HG02798 (cell line): Measurements from ENCODE around the gene GABBR2.

Source experiments
- ATAC-seq: cut with Tn5 transposase; IDR thresholded peaks from one replicate; pipeline ENCODE4 v1.9.1; 2021; ENCODE audit warnings: mild to moderate bottlenecking; ENCODE audit not compliant: unreplicated experiment, poor library complexity

The GABBR2 gene

GRCh38 chr9:98724810-98725530, 16.2 kb upstream of the GABBR2 start:
- ATAC-seq, result no peak

- no peak for ATAC-seq
Measured at GRCh38 chr9:98721643-98722042, 12.9 kb upstream of the GABBR2 start.

- no peak for ATAC-seq
Measured at GRCh38 chr9:98720402-98720801, 11.7 kb upstream of the GABBR2 start.

GRCh38 chr9:98719055-98719454, 10.3 kb upstream of the GABBR2 start:
- ATAC-seq, result no peak

- no peak for ATAC-seq
Measured at GRCh38 chr9:98714833-98715232, 6.1 kb upstream of the GABBR2 start.

- no peak for ATAC-seq
Measured at GRCh38 chr9:98712987-98713386, 4.3 kb upstream of the GABBR2 start.

GRCh38 chr9:98709968-98710965, 1.5 kb upstream of the GABBR2 start:
- ATAC-seq, result no peak

GRCh38 chr9:98708103-98708932, 417 bp downstream of the GABBR2 start:
- ATAC-seq, result no peak

GRCh38 chr9:98707166-98708102, 1.3 kb downstream of the GABBR2 start:
- ATAC-seq, result no peak

- no peak for ATAC-seq
Measured at GRCh38 chr9:98706651-98707165, 2.0 kb downstream of the GABBR2 start.

- ATAC-seq, result no peak
Measured at GRCh38 chr9:98702835-98703380, 5.8 kb downstream of the GABBR2 start.

GRCh38 chr9:98702340-98702739, 6.4 kb downstream of the GABBR2 start:
- ATAC-seq, result no peak

- ATAC-seq, result no peak
Measured at GRCh38 chr9:98701576-98701975, 7.2 kb downstream of the GABBR2 start.

GRCh38 chr9:98700801-98701200, 7.9 kb downstream of the GABBR2 start:
- ATAC-seq, result no peak

- no peak for ATAC-seq
Measured at GRCh38 chr9:98698856-98699255, 9.9 kb downstream of the GABBR2 start.

GRCh38 chr9:98694943-98695342, 13.8 kb downstream of the GABBR2 start:
- no peak for ATAC-seq

GRCh38 chr9:98692392-98692791, 16.3 kb downstream of the GABBR2 start:
- no peak for ATAC-seq

- ATAC-seq, result no peak
Measured at GRCh38 chr9:98691890-98692289, 16.8 kb downstream of the GABBR2 start.

- ATAC-seq, result no peak
Measured at GRCh38 chr9:98690686-98691085, 18.0 kb downstream of the GABBR2 start.
